SK-N-SH (cell line): ENCODE results near the gene ZNF407. TPM values are rescaled to one million over a fixed set of nuclear protein-coding genes. Genes with fewer than 3 reads are reported as not detected.

Experiments
- CTCF ChIA-PET: fragments of 300-600, 350-600 bp; formaldehyde crosslinking; extraction: SDS; loops from one replicate; lab custom pipeline; 2021; lab: Yijun Ruan, JAX
- POLR2A ChIA-PET: fragments of 350-600 bp; sonication (Branson Sonifier 250); formaldehyde crosslinking; extraction: SDS; loops from one replicate; lab custom pipeline; 2020; ENCODE audit warnings: antibody characterized with exemption, inconsistent platforms; lab: Yijun Ruan, JAX
- DNase-seq: peaks from one replicate; pipeline ENCODE4 v3.0.0; 2012
- H2AFZ ChIP-seq: fragments of 200-600 bp; sonication (generic); 2 replicates; pipeline ENCODE4 v1.8.1; 2016; ENCODE audit warnings: antibody characterized with exemption, mild to moderate bottlenecking, low read depth
- H3F3A ChIP-seq: fragments of 200-600 bp; sonication (generic); replicated peaks from 2 replicates; pipeline ENCODE3; 2016; ENCODE audit warnings: antibody characterized with exemption, mild to moderate bottlenecking; ENCODE audit not compliant: insufficient read depth
- H3K27ac ChIP-seq, 2 experiments: fragments of 200-500 bp in 1 of 2; fragments of 200-600 bp in 1 of 2; sonication (Bioruptor generic) in 1 of 2; sonication (generic), shearing (Covaris generic) in 1 of 2; 2 replicates each; pipeline versions ENCODE4 v1.5.1 to v1.6.1; 2014 to 2016; ENCODE audit warnings: low read depth in 2 of 2, inconsistent platforms in 1 of 2, low read length in 1 of 2, mild to moderate bottlenecking in 1 of 2, mixed read lengths in 1 of 2
- H3K27me3 ChIP-seq: fragments of 200-600 bp; sonication (generic), shearing (Covaris generic); 2 replicates; pipeline ENCODE4 v1.6.1; 2016; ENCODE audit warnings: mixed run types; ENCODE audit not compliant: insufficient read depth
- H3K36me3 ChIP-seq, 2 experiments: fragments of 200-500 bp in 1 of 2; fragments of 200-600 bp in 1 of 2; sonication (Bioruptor generic) in 1 of 2; sonication (generic) in 1 of 2; replicated peaks in 1 of 2; 2 replicates each; pipeline versions ENCODE3 to v1.5.1; 2014 to 2016; ENCODE audit warnings: low read length in 1 of 2, mild to moderate bottlenecking in 1 of 2; ENCODE audit not compliant: insufficient read depth in 2 of 2, control insufficient read depth in 1 of 2
- H3K4me1 ChIP-seq, 2 experiments: fragments of 200-500 bp in 1 of 2; fragments of 200-600 bp in 1 of 2; sonication (Bioruptor generic) in 1 of 2; sonication (generic), shearing (Covaris generic) in 1 of 2; 2 replicates each; pipeline versions ENCODE4 v1.5.1 to v1.6.1; 2014 to 2016; ENCODE audit warnings: low read depth in 1 of 2, low read length in 1 of 2, mixed run types in 1 of 2; ENCODE audit not compliant: insufficient read depth in 2 of 2, control insufficient read depth in 1 of 2
- H3K4me2 ChIP-seq: fragments of 200-600 bp; sonication (generic), shearing (Covaris generic); 2 replicates; pipeline ENCODE4 v1.6.1; 2017; ENCODE audit warnings: mixed run types
- H3K4me3 ChIP-seq, 2 experiments: fragments of 200-500 bp in 1 of 2; fragments of 200-600 bp in 1 of 2; sonication (Bioruptor generic) in 1 of 2; sonication (generic), shearing (Covaris generic) in 1 of 2; 2 replicates each; pipeline versions ENCODE4 v1.5.1 to v1.8.1; 2014 to 2016; ENCODE audit warnings: low read depth in 2 of 2, inconsistent platforms in 1 of 2, low read length in 1 of 2, mild to moderate bottlenecking in 1 of 2, mixed read lengths in 1 of 2, moderate library complexity in 1 of 2
- H3K79me2 ChIP-seq: fragments of 200-600 bp; sonication (generic); 2 replicates; pipeline ENCODE4 v1.8.1; 2017; ENCODE audit warnings: mild to moderate bottlenecking; ENCODE audit not compliant: insufficient read depth
- H3K9ac ChIP-seq: fragments of 200-600 bp; sonication (generic); 2 replicates; pipeline ENCODE4 v1.6.1; 2017; ENCODE audit warnings: mixed run types
- H3K9me2 ChIP-seq: fragments of 200-600 bp; sonication (generic); 2 replicates; pipeline ENCODE4 v1.6.1; 2017; ENCODE audit warnings: mixed run types
- H3K9me3 ChIP-seq: fragments of 200-600 bp; sonication (generic); 2 replicates; pipeline ENCODE4 v1.6.1; 2017; ENCODE audit warnings: mixed run types, mild to moderate bottlenecking, moderate library complexity
- H4K20me1 ChIP-seq: fragments of 200-600 bp; sonication (generic); 2 replicates; pipeline ENCODE4 v1.6.1; 2017; ENCODE audit warnings: mild to moderate bottlenecking, mixed run types; ENCODE audit not compliant: insufficient read depth
- CHD2 ChIP-seq: fragments of 150-350 bp; IDR thresholded peaks from 2 replicates; pipeline ENCODE4 v1.6.1; 2018; ENCODE audit warnings: low read length; ENCODE audit not compliant: partially characterized antibody
- CTCF ChIP-seq: fragments of 200-600 bp; sonication (generic); IDR thresholded peaks from 2 replicates; pipeline ENCODE4 v1.6.1; 2017; ENCODE audit warnings: antibody characterized with exemption, mild to moderate bottlenecking, moderate library complexity
- ELF1 ChIP-seq: IDR thresholded peaks from 2 replicates; pipeline ENCODE4 v1.4.0; 2012
- EP300 ChIP-seq, 2 experiments: IDR thresholded peaks; 2 replicates each; pipeline versions ENCODE4 v1.4.0 to v1.6.1; 2012; ENCODE audit warnings: borderline replicate concordance in 1 of 2, low read depth in 1 of 2, low read length in 1 of 2
- EZH2phosphoT487 ChIP-seq: fragments of 200-600 bp; sonication (generic); IDR thresholded peaks from 2 replicates; pipeline ENCODE4 v1.6.1; 2017; ENCODE audit warnings: low read depth, mixed run types, mild to moderate bottlenecking, antibody characterized with exemption, moderate library complexity, borderline replicate concordance
- FOSL2 ChIP-seq: IDR thresholded peaks from 2 replicates; pipeline ENCODE4 v1.4.0; 2012; ENCODE audit warnings: low read depth, mild to moderate bottlenecking, moderate library complexity, borderline replicate concordance
- GABPA ChIP-seq: IDR thresholded peaks from 2 replicates; pipeline ENCODE4 v1.4.0; 2012; ENCODE audit warnings: low read depth, mild to moderate bottlenecking
- GATA2 ChIP-seq: sonication (generic); formaldehyde crosslinking; IDR thresholded peaks from 2 replicates; pipeline ENCODE4 v1.5.0; 2020; ENCODE audit warnings: mild to moderate bottlenecking, missing genetic modification reagents
- MAX ChIP-seq: IDR thresholded peaks from 2 replicates; pipeline ENCODE4 v1.4.0; 2012; ENCODE audit warnings: low read depth
- MEF2A ChIP-seq: IDR thresholded peaks from 2 replicates; pipeline ENCODE4 v1.4.0; 2012; ENCODE audit warnings: low read depth, borderline replicate concordance
- MXI1 ChIP-seq: IDR thresholded peaks from 2 replicates; pipeline ENCODE4 v1.6.1; 2012; ENCODE audit warnings: mild to moderate bottlenecking, low read depth, low read length, improper control_type of control experiment
- NFIC ChIP-seq: IDR thresholded peaks from 2 replicates; pipeline ENCODE4 v1.4.0; 2012; ENCODE audit warnings: borderline replicate concordance
- NRF1 ChIP-seq: IDR thresholded peaks from 2 replicates; pipeline ENCODE4 v1.6.1; 2012; ENCODE audit warnings: low read depth, mild to moderate bottlenecking, low read length
- PBX3 ChIP-seq: IDR thresholded peaks from 2 replicates; pipeline ENCODE4; 2012
- RAD21 ChIP-seq: IDR thresholded peaks from 2 replicates; pipeline ENCODE4 v1.6.1; 2012; ENCODE audit warnings: mild to moderate bottlenecking, low read length
- RFX5 ChIP-seq: IDR thresholded peaks from 2 replicates; pipeline ENCODE4 v1.6.1; 2012; ENCODE audit warnings: mild to moderate bottlenecking, improper control_type of control experiment, low read length
- SIN3A ChIP-seq: IDR thresholded peaks from 2 replicates; pipeline ENCODE4 v1.6.1; 2012; ENCODE audit warnings: low read depth, mild to moderate bottlenecking, low read length, moderate library complexity, borderline replicate concordance
- TAF1 ChIP-seq: IDR thresholded peaks from 2 replicates; pipeline ENCODE4 v1.6.1; 2012; ENCODE audit warnings: low read depth, mild to moderate bottlenecking, low read length, moderate library complexity, borderline replicate concordance
- TCF12 ChIP-seq: IDR thresholded peaks from 2 replicates; pipeline ENCODE4 v1.4.0; 2012
- TEAD4 ChIP-seq: IDR thresholded peaks from 2 replicates; pipeline ENCODE4 v1.4.0; 2012; ENCODE audit warnings: mild to moderate bottlenecking, borderline replicate concordance; ENCODE audit not compliant: insufficient read depth
- USF1 ChIP-seq: IDR thresholded peaks from 2 replicates; pipeline ENCODE4 v1.4.0; 2012; ENCODE audit warnings: low read depth, borderline replicate concordance
- YY1 ChIP-seq: IDR thresholded peaks from 2 replicates; pipeline ENCODE4 v1.4.0; 2012; ENCODE audit warnings: low read depth, mild to moderate bottlenecking
- WGBS: methylation state at CpG from one replicate; pipeline ENCODE4 v1.1.6; 2017; ENCODE audit warnings: low lambda C conversion rate; 5-methylcytosine and 5-hydroxymethylcytosine counted together
- polyA plus RNA-seq, 3 experiments: library from polyadenylated mRNA; depleted of rRNA; stranded (reverse); fragments of >200 nt; gene quantifications; 2 replicates each; pipeline ENCODE4 v1.2.3, GENCODE V29; 2012

Gene ZNF407
- polyA plus RNA-seq, 1 of the 3 experiments (the other 2 are of a cell fraction) = 2.6 TPM

- H3K4me2 ChIP-seq = no peak overlapping the region
- no peaks in the 10 kb centered on the region for H4K20me1 ChIP-seq
- H3K9me3 ChIP-seq = no peaks in the 10 kb centered on the region
- no peak overlapping the region for H3K27ac ChIP-seq
- H3K79me2 ChIP-seq = no peaks in the 10 kb centered on the region
- CTCF ChIA-PET = no interaction called here
- TF ChIP-seq CHD2 (no peak), EZH2phosphoT487 (no peak), MXI1 (no peak), TCF12 (no peak), MAX (no peak), MEF2A (no peak), TAF1 (no peak), GABPA (no peak), CTCF (no peak), GATA2 (CRISPR knock-in tag) (no peak)
- TF ChIP-seq, all 33 proteins: peak for 0
- Histone ChIP-seq H3F3A (no peaks in the 10 kb centered on the region), H3K36me3 (no peaks in the 10 kb centered on the region), H3K4me3 (no peak overlapping the region), H2AFZ (no peak overlapping the region), H3K4me1 (no peaks in the 10 kb centered on the region), H3K9ac (no peak overlapping the region), H3K9me2 (no peaks in the 10 kb centered on the region), H3K27me3 (no peaks in the 10 kb centered on the region)
- POLR2A ChIA-PET = no interaction called here
- no peak for DNase-seq
- 93% methylated on average over 6 of the region's 6 CpGs for WGBS
These were observed 117.1 kb downstream of the ZNF407 start for GRCh38 chr18:74714791-74715190.

- Histone ChIP-seq H3K4me1 (no peaks in the 10 kb centered on the region), H3K4me2 (no peak overlapping the region), H2AFZ (no peak overlapping the region), H3K79me2 (no peaks in the 10 kb centered on the region), H3K27ac (no peak overlapping the region), H3F3A (no peaks in the 10 kb centered on the region), H3K9ac (no peak overlapping the region), H3K27me3 (no peaks in the 10 kb centered on the region), H3K9me3 (no peaks in the 10 kb centered on the region), H3K36me3 (no peaks in the 10 kb centered on the region), H3K9me2 (no peaks in the 10 kb centered on the region), H4K20me1 (no peaks in the 10 kb centered on the region), H3K4me3 (no peak overlapping the region)
- no peak for TF ChIP-seq SIN3A
- no peak for TF ChIP-seq FOSL2
- TF ChIP-seq CHD2 = no peak
- no peak for TF ChIP-seq MXI1
- TF ChIP-seq PBX3 = no peak
- TF ChIP-seq MEF2A = no peak
- TF ChIP-seq TEAD4 = no peak
- TF ChIP-seq EZH2phosphoT487 = no peak
- no peak for TF ChIP-seq USF1
- TF ChIP-seq TCF12 = no peak
- TF ChIP-seq NFIC = no peak
- TF ChIP-seq ELF1 = no peak
- no peak for TF ChIP-seq RAD21
- no peak for TF ChIP-seq EP300 (IDR thresholded peaks at IDR 0.05; ENCODE audit: borderline replicate concordance in 1 of 2, low read depth in 1 of 2, low read length in 1 of 2)
- TF ChIP-seq NRF1 = no peak
- TF ChIP-seq TAF1 = no peak
- TF ChIP-seq YY1 = no peak
- no peak for TF ChIP-seq RFX5
- no peak for DNase-seq
- ChIA-PET CTCF (no interaction called here), POLR2A (no interaction called here)
- WGBS = 97% methylated on average over 7 of the region's 7 CpGs
These were observed 117.6 kb downstream of the ZNF407 start for GRCh38 chr18:74715306-74715705.
